Measurements from ENCODE around the gene APOA4.

DNA sequence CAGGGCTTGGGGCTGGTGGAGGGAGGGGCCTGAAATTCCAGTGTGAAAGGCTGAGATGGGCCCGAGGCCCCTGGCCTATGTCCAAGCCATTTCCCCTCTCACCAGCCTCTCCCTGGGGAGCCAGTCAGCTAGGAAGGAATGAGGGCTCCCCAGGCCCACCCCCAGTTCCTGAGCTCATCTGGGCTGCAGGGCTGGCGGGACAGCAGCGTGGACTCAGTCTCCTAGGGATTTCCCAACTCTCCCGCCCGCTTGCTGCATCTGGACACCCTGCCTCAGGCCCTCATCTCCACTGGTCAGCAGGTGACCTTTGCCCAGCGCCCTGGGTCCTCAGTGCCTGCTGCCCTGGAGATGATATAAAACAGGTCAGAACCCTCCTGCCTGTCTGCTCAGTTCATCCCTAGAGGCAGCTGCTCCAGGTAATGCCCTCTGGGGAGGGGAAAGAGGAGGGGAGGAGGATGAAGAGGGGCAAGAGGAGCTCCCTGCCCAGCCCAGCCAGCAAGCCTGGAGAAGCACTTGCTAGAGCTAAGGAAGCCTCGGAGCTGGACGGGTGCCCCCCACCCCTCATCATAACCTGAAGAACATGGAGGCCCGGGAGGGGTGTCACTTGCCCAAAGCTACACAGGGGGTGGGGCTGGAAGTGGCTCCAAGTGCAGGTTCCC is 6.5 kb upstream of the APOA4 start, which contains the start of gene APOC3:
- TF ChIP-seq POLR2A (IDR thresholded peaks at IDR 0.05), result no peak
- TF ChIP-seq, protein P1, sequence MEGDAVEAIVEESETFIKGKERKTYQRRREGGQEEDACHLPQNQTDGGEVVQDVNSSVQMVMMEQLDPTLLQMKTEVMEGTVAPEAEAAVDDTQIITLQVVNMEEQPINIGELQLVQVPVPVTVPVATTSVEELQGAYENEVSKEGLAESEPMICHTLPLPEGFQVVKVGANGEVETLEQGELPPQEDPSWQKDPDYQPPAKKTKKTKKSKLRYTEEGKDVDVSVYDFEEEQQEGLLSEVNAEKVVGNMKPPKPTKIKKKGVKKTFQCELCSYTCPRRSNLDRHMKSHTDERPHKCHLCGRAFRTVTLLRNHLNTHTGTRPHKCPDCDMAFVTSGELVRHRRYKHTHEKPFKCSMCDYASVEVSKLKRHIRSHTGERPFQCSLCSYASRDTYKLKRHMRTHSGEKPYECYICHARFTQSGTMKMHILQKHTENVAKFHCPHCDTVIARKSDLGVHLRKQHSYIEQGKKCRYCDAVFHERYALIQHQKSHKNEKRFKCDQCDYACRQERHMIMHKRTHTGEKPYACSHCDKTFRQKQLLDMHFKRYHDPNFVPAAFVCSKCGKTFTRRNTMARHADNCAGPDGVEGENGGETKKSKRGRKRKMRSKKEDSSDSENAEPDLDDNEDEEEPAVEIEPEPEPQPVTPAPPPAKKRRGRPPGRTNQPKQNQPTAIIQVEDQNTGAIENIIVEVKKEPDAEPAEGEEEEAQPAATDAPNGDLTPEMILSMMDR (IDR thresholded peaks at IDR 0.05), result no peak
